ENCODE measurements around the gene CNOT8. TPM values are rescaled to one million over a fixed set of nuclear protein-coding genes. Genes with fewer than 3 reads are reported as not detected.

CNOT8 gene
- total RNA-seq (2014; rRNA removed; shearing (Covaris generic)) (73.6 and 91.8 TPM in 2 replicates), polyA plus RNA-seq (2016; fragmentation: Nextera tagmentation; extraction: Ambion mirVana) (67.0 and 69.2 TPM in 2 replicates)

DNA sequence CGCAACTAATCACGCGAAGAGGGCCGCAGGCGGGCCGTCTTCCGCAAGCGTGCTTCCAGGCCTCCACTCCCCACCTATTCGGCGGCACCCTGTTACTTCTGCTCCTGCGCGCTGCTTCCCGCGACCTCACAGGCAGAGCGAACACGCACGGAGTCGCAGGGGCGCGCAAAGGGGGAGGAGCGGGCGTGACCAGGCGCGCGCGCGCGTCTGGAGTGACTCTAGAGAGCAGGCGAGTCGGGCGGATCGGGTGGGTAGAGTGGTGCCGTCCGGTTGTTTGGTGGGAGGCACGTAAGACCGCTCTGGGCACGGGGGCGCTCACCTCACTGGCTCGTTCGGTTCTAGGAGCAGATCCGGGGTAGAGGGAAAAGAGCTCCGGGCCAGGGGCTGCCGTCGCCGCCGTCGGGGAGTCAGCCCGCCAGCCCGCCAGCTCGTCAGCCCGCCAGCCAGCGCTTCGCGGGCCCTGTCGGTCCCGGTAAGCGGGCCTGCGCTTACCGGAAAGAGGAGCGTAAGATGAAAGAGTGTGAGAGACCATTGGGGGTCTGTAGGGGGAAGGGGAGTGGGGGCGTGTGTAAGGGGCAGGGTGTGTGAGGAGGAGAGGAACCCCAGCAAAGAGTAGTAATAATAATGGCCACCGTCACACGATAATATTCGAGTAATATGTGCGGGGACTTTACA lies at the start of gene CNOT8:
CNOT8 (plus strand) TSS at position 331 of the 675 bp plus-strand sequence. CDS start 4,652 bp downstream, outside the sequence.
- peak within 1 kb of the TSS; percentile 88 for H3K9ac ChIP-seq
- WGBS, 2 experiments (ENCODE audit: low coverage in 1 of 2, low lambda C conversion rate in 2 of 2, missing lambda C conversion rate in 2 of 2): 1% methylated on average over 64 to 65 of the region's 65 CpGs
- H3K4me1 ChIP-seq (ENCODE audit: insufficient read depth): peaks cover 32% of the 10 kb centered on the region
- H3K27me3 ChIP-seq (replicated peaks; ENCODE audit: insufficient read depth): no peaks in the 10 kb centered on the region
- 0 out of 2 replicates have a peak, but pooled peaks cover 7% of the 10 kb centered on the region for H3K36me3 ChIP-seq (ENCODE audit: low read depth)
- in situ Hi-C loops (cut with MboI): no loop called here
- peak; percentile 99 for DNase-seq
- peaks cover 34% of the 10 kb centered on the region for H3F3A ChIP-seq (ENCODE audit: insufficient read depth)
- peak within 1 kb of the TSS; percentile 92 for H2AFZ ChIP-seq
- H3K9me3 ChIP-seq (ENCODE audit: low read depth): no peaks in the 10 kb centered on the region
- TF ChIP-seq EZH2 (IDR thresholded peaks at IDR 0.05; ENCODE audit: insufficient read depth, poor library complexity, severe bottlenecking): no peak
- no peak for TF ChIP-seq EZH2phosphoT487 (IDR thresholded peaks at IDR 0.05; ENCODE audit: insufficient read depth, low read depth)
- H4K20me1 ChIP-seq (ENCODE audit: insufficient read depth): no peaks in the 10 kb centered on the region; the same call in 1 of the 2 replicates
- peak within 1 kb of the TSS; percentile 96 for H3K4me3 ChIP-seq
- peaks cover 50% of the 10 kb centered on the region for H3K79me2 ChIP-seq (ENCODE audit: insufficient read depth)
- H3K9me2 ChIP-seq (ENCODE audit: insufficient read depth): no peaks in the 10 kb centered on the region
- peak within 1 kb of the TSS; percentile 98 for H3K4me2 ChIP-seq (ENCODE audit: unreplicated experiment)
- H3K27ac ChIP-seq: peak within 1 kb of the TSS; percentile 95

DNA sequence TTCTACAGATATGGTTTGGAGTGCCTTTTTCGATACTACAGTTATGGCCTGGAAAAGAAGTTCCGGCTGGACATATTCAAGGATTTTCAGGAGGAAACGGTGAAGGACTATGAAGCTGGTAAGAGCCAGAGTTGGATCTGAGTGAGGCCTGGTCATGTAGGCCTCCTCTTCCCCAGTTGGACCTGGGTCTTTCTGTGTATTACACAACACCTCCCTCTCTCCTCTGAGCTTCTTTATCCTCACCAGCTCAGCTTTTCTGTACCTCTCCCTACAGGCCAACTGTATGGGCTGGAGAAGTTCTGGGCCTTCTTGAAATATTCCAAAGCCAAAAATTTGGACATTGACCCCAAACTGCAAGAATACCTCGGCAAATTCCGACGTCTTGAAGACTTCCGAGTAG lies 47.2 kb upstream of the CNOT8 start:
- H3K27ac ChIP-seq: no peak overlapping the region
- TF ChIP-seq EZH2 (IDR thresholded peaks at IDR 0.05; ENCODE audit: insufficient read depth, poor library complexity, severe bottlenecking) (no peak), EZH2phosphoT487 (IDR thresholded peaks at IDR 0.05; ENCODE audit: insufficient read depth, low read depth) (no peak)

DNA sequence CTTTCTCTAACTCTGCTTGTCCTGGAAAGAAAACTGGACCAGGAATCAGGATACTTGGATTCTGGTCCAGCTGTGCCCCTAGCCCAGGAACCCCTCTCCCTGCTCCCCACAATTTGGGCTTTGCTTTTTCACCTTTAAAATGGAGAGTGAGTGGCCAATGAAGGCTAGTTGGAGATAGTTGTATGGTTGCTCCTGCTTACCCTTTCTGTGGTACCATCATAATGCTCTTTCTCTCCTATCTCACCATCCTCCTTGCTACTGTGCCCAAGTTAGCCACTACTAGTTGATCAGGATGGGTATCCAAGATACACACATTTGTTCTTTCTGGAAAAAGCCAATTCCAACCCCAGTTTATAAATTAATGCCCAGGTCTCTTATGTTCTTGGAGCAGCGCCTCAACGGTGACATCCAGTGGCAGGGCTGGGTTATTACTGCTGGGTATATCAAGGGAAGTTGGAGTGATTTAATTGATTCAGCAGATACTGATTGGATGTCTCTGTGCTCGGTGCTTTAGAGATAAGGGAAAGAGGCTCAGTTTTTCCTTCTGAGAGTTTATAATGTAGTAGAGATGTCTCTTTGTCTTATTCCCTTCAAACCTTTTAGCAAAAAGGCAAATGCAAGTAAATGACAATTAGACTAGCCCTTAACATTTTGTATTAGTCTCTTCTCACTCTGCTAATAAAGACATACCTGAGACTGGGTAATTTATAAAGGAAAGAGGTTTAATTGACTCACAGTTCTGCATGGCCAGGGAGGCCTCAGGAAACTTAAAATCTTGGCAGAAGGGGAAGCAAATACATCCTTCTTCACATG lies 46.6 kb upstream of the CNOT8 start:
- Histone ChIP-seq H3K36me3 (ENCODE audit: low read depth) (peaks cover 51% of the 10 kb centered on the region), H3K9ac (no peak overlapping the region), H2AFZ (no peak overlapping the region), H3K9me2 (ENCODE audit: insufficient read depth) (no peaks in the 10 kb centered on the region), H3K27ac (no peak overlapping the region), H3K27me3 (replicated peaks; ENCODE audit: insufficient read depth) (no peaks in the 10 kb centered on the region), H3F3A (ENCODE audit: insufficient read depth) (peaks cover 14% of the 10 kb centered on the region), H4K20me1 (ENCODE audit: insufficient read depth) (no peaks in the 10 kb centered on the region), H3K9me3 (ENCODE audit: low read depth) (no peaks in the 10 kb centered on the region), H3K4me1 (ENCODE audit: insufficient read depth) (no peaks in the 10 kb centered on the region), H3K79me2 (ENCODE audit: insufficient read depth) (peaks cover 24% of the 10 kb centered on the region), H3K4me3 (no peak overlapping the region), H3K4me2 (ENCODE audit: unreplicated experiment) (no peak overlapping the region)
- WGBS, 2 experiments (ENCODE audit: low coverage in 1 of 2, low lambda C conversion rate in 2 of 2, missing lambda C conversion rate in 2 of 2): 76% methylated on average over 3 of the region's 3 CpGs
- TF ChIP-seq EZH2 (IDR thresholded peaks at IDR 0.05; ENCODE audit: insufficient read depth, poor library complexity, severe bottlenecking): no peak
- TF ChIP-seq EZH2phosphoT487 (IDR thresholded peaks at IDR 0.05; ENCODE audit: insufficient read depth, low read depth): no peak
- in situ Hi-C loops (cut with MboI): loop anchor here (10.0 to 25.0 kb wide), 2 partner anchors 167 to 350 kb away; no protein-coding TSS in a partner anchor
- peak; percentile 73 for DNase-seq

More for the DNA sequence above, 47.2 kb upstream of the CNOT8 start:
- H3K36me3 ChIP-seq (ENCODE audit: low read depth): peaks cover 57% of the 10 kb centered on the region
- H3K9me3 ChIP-seq (ENCODE audit: low read depth): no peaks in the 10 kb centered on the region
- DNase-seq: no peak
- peaks cover 14% of the 10 kb centered on the region for H3F3A ChIP-seq (ENCODE audit: insufficient read depth)
- H4K20me1 ChIP-seq (ENCODE audit: insufficient read depth): no peaks in the 10 kb centered on the region
- H3K9me2 ChIP-seq (ENCODE audit: insufficient read depth): no peaks in the 10 kb centered on the region
- no peak overlapping the region for H2AFZ ChIP-seq
- H3K4me1 ChIP-seq (ENCODE audit: insufficient read depth): no peaks in the 10 kb centered on the region
- H3K4me3 ChIP-seq: no peak overlapping the region
- WGBS, 2 experiments (ENCODE audit: low coverage in 1 of 2, low lambda C conversion rate in 2 of 2, missing lambda C conversion rate in 2 of 2): 79 to 83% methylated on average over 7 of the region's 7 CpGs
- in situ Hi-C loops (cut with MboI): loop anchor here (10.0 to 25.0 kb wide), 2 partner anchors 166 to 349 kb away; no protein-coding TSS in a partner anchor
- H3K79me2 ChIP-seq (ENCODE audit: insufficient read depth): peaks cover 26% of the 10 kb centered on the region
- H3K4me2 ChIP-seq (ENCODE audit: unreplicated experiment): no peak overlapping the region
- no peaks in the 10 kb centered on the region for H3K27me3 ChIP-seq (replicated peaks; ENCODE audit: insufficient read depth)
- H3K9ac ChIP-seq: no peak overlapping the region

DNA sequence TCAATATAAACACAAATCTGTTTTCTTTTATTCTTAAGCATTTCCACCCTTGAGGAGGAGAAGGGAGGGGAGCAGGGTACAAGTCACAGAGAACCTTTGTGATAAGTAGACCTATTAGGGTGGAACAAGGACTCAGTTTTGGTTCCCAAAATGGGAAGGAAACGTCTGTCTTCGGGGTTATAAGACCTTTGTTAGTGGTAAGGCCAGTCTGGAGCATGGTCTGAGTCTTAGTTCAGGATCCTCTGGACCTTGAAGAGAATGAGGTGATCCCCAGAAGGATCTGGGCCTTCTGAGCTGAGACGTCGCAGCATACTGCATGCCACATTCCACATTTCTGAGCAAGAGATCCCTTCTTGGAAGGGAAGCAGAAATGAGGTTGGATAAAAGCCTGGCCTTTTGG lies 45.3 kb upstream of the CNOT8 start:
- H3K4me2 ChIP-seq (ENCODE audit: unreplicated experiment): no peak overlapping the region
- H4K20me1 ChIP-seq (ENCODE audit: insufficient read depth): no peaks in the 10 kb centered on the region
- no peak for DNase-seq
- in situ Hi-C loops (cut with MboI): loop anchor here (10.0 to 25.0 kb wide), 2 partner anchors 168 to 351 kb away; no protein-coding TSS in a partner anchor
- no peak overlapping the region for H3K9ac ChIP-seq
- H3K9me3 ChIP-seq (ENCODE audit: low read depth): no peaks in the 10 kb centered on the region
- H3K9me2 ChIP-seq (ENCODE audit: insufficient read depth): no peaks in the 10 kb centered on the region
- no peak overlapping the region for H3K27ac ChIP-seq
- H3K36me3 ChIP-seq (ENCODE audit: low read depth): peaks cover 46% of the 10 kb centered on the region
- no peak overlapping the region for H2AFZ ChIP-seq
- no peak for TF ChIP-seq EZH2 (IDR thresholded peaks at IDR 0.05; ENCODE audit: insufficient read depth, poor library complexity, severe bottlenecking)
- no peak for TF ChIP-seq EZH2phosphoT487 (IDR thresholded peaks at IDR 0.05; ENCODE audit: insufficient read depth, low read depth)
- H3K4me1 ChIP-seq (ENCODE audit: insufficient read depth): no peaks in the 10 kb centered on the region
- peaks cover 24% of the 10 kb centered on the region for H3K79me2 ChIP-seq (ENCODE audit: insufficient read depth)
- 79 to 88% methylated on average over 4 of the region's 4 CpGs for WGBS, 2 experiments (ENCODE audit: low coverage in 1 of 2, low lambda C conversion rate in 2 of 2, missing lambda C conversion rate in 2 of 2)
- no peak overlapping the region for H3K4me3 ChIP-seq
- peaks cover 14% of the 10 kb centered on the region for H3F3A ChIP-seq (ENCODE audit: insufficient read depth)
- no peaks in the 10 kb centered on the region for H3K27me3 ChIP-seq (replicated peaks; ENCODE audit: insufficient read depth)

Measured in GM23248 (cell line).